Hematopoietic multipotent progenitor cell treated with erythropoietin and hydrocortisone succinate and interleukin-3 and kit ligand, for 8 days (in vitro differentiated cells): ENCODE measurements around the gene CPED1.
A peak's percentile ranks its signal among the peaks of the same experiment; 100 is the strongest.
"Not testable (repeated sequence)": the region's sequence is repeated elsewhere in the genome, so short reads cannot be mapped to it uniquely, and the experiment has no call there.

Source experiments
- DNase-seq: peaks from one replicate; pipeline ENCODE4 v3.0.0-alpha.2; 2015

The CPED1 gene

DNA sequence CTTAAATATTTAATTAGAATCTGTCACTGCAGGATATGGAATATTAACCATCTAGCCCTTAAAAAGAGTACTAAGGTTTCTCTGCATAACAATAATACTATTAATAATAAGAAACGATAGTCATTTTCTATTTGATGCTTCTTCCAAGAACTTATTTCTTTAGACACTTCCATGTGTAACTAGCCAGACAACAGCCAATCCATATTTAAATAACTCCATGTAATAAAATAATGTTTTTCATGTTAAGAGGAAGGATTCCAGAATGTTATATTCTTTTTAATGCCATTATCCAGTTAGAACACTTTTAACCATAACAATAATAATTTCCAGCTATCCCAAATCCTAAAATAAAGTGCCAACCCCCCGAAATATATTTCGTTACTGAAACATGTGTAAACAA, 170.2 kb downstream of the CPED1 start:
- no peak for DNase-seq

DNA sequence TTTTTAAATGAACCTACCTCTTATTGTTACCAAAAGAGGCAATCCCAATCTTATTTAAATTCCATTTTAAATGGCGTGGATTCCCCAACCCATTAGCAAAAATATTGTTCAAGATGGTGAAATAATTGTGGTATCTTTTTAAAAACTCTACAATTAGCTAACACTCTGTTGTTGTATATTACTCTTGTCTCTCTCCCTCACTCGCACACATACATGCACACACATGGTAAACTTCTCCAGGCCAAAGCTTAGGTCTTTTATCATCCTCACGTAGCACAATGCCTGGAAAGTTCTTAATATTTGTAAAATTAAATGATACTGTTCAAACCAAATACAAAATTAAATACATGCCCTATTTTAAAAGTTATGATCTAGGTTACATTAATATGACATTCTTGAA, 171.0 kb downstream of the CPED1 start:
- no peak for DNase-seq

DNA sequence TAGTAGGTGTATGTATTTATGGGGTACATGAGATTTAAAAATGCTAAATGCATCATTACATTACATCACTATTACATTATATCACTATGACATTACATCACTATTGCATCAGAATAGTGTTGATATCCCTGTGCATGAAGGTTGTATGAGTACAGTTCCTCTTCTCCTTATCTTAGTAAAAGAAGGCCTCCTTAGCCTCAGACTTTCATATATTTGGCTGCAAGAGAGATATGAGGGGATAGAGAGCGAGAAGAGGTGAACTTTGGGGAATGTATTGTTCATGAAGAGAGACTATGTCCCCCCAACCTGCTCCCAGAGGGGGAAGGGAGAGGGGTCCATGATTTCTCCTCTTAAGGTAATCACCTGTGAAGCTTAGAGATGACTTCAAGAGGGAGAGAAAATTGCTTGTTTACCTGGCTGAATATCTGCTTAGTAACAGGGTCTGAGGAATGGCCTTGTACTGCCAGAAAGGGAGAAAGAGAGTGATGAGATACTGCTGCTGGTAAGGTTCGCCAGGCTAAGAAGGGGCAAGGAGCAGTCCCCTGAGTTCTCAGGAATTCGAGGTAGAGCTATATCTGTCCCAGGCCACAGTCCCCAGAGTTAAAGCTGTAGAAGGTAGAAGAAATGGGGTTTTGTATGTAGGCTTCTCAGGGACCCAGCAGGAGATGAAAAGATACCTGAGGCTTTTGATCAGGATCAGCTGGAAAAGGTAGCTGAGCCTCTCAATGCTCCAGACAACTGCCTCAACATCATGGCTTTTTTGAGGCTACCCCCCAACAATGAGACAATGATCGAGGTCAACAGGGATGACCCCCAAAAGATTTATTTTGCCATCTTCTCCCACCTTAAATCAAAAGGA, 171.9 kb downstream of the CPED1 start:
- peak; percentile 2 for DNase-seq

DNA sequence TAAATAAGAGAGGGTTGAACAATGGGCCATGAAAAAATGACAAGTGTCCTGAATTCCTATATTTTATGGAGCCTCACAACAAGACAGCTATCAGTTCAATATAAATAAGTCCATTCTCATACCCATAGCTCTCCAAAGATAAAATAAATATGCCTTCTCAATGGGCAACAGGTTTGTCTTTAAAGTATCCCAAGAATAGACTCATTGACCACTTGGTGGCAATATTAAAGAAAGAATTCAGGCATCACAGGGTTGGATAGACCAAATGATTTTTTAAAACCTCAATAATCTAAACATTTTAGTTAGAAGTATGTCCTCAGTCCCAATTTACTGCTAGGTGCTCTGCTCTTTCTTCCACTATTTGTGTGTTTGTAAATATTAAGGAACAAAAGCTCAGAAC, 175.2 kb downstream of the CPED1 start:
- no peak for DNase-seq

DNA sequence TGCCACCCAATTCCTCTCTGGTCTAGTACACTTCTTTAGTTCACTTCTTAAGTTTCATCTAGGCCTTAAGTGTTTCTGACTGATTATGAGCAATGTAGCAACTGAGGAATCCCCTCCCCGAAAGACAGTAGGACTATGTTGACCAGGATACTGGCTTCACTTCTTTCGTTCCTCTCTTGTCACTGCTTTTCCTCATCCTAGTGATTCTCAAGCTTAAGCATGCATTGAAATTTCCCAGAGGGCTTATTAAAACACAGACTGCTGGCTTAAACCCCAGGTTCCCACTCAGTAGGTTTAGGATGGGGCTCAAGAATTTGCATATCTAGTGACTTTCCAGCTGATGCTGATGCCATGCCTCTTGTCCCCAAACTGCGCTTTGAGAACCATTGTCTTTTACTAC, 175.7 kb downstream of the CPED1 start:
- DNase-seq = no peak

DNA sequence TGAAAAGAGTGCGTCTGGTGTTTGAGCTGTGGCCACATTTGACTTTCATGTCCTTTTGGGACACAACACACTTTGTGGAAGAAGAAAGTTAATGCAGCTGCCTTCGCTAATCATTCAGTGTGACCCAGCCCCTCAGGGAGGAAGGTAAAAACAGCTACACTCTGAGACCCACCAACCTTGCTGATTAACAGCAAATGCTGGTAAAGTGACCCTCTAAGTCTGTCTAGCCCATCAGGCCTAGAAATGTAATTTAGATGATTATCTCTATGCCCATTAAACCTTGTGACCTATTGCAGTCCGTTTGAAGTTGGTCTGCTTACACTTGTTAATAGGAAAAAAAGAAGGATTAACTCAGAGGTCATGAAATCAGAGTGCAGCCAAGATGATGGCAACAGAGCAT, 178.4 kb downstream of the CPED1 start:
- DNase-seq = no peak

DNA sequence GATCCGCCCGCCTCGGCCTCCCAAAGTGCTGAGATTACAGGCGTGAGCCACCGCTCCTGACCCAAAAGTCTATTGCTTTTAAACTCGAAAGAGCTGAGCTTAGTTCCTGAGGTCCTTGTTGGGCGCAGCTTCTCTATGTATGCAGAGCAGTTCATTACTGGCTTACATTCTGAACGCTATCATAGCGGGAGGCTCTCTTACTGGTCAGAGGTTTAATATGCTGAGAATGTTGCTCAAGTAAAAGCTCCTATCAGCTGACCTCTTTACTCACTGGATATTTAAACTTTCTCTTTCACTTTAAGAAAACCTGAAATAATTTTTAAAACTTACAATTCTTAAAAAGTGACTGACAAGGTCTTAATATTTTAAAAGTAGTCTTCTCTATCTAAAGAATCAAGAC, 179.5 kb downstream of the CPED1 start:
- DNase-seq = no peak

DNA sequence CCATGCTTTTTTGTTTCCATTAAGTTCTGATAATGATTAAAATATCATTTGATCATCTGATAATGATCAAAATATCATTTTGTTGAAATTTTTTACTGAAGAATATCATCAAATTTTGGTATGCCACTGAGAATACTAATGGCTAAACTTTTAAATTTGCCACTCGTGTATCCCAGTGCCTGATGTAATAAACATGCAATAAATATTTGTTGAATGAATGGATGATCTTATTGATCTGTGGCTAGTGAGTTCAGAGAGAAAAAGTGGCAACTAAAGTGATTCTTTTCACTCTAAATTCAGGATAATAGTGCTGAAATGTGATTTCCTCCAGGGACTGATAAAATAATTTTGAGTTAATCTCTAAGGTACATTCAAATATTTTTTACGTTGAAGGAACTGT, 181.0 kb downstream of the CPED1 start:
- DNase-seq = no peak

DNA sequence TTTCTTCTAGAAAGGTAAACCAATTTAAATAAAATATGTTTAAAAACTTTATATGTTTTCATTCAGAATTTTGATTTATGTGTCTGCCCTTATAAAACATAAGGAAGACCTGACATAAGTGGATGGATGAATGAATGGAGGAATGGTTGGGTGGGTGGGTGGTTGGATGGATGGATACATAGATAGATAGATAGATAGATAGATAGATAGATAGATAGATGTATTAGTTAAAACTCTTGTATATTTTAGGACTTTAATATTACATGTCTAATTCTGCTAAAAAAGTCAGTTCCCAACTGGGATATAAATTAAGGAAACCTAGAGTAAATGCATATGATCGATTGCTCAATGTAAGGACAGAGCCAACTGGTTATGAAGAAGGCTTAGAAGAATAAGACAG, 184.0 kb downstream of the CPED1 start:
- DNase-seq = no peak

DNA sequence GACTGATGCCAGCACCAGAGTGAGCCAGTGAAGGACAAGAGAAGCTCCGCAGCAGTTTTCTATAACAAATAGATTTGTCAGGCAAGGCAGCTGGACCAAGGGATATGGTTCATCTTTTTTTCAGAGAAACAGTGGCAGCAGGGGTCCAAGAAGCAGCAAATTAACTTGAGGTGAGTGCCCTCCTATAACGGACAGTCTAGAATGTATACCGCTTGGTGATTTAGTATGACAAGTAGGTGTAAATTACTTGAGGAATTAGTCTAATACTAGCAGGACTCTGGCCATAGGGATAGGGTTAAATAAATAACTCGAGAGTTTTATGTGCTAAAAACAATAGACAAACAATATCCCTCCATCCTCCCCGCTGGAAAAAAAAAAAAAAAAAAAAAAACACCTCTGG, 187.3 kb downstream of the CPED1 start:
- no peak for DNase-seq

DNA sequence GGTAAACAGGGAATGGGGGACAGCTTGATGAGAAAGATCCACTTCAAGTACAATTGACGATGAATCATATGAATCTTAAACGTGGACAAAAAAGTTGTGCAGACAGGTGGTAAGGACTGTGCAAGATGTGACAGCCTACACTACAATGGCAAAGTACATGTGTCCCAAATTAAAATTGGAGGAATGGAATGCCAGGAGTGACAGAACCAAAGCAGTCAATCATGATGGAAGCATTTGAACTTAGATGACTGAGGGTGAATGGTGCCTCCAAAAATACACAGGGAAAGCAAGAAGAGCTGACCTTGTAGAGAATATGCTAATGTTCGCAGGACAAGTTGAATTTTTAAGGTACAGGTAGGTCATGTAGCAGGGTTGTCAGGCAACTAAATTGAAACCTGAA, 189.9 kb downstream of the CPED1 start:
- DNase-seq = no peak

DNA sequence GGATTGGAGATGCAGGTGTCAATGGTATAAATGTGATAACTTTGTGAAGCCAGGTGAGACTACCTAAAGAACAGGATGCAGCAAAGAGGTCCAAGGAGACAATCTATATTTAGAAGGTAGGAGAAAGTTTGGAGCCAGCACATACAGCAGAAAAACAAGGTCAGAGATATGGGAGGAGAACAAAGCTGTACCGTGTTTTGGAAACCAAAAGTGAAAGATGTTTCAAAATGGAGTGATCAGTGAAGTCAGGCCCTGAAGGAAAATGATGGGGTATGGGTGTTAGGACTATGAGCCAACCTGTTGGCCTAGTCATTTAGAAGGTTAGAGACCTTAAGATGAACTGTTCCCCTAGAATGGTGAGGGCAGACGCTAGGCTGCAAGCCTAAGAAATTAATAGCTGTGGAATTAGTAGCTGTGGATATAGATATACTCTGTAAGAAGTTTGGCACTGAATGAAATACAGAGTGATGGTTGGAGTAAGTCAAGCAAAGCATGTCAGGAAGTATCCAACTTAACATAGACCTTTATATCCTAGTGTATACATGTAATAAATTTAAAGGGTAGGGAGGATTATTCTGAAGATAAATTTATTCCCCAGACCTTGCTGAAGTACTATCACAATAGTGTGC, 190.5 kb downstream of the CPED1 start:
- no peak for DNase-seq

DNA sequence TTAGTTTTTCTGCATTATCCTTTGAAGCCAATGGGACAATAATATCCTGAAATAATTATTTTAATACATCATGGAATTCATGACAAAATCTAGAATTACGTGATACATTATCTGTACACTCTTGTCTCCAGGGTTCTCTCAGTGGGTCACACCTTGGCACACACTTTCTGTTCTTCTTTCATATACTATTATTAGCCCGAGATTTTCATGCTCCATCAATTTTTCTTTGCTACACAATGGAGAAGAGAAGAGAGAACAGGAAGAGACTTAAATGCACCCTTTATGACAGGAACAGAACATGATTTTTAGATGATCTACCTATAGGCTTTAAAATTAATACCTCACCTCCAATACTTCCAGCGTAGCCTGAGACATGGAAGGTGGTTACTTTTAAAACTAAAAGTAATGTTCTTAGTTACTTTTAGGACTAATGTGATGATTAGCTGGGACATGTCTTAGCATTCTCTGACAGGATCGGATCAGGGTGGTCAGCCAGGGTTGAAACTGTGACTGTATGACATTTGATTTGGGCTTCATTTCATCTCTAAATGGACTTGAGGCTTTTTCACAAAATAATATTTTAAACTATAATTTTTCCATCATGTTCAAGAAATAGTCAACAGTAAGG, 192.0 kb downstream of the CPED1 start:
- DNase-seq = no peak

DNA sequence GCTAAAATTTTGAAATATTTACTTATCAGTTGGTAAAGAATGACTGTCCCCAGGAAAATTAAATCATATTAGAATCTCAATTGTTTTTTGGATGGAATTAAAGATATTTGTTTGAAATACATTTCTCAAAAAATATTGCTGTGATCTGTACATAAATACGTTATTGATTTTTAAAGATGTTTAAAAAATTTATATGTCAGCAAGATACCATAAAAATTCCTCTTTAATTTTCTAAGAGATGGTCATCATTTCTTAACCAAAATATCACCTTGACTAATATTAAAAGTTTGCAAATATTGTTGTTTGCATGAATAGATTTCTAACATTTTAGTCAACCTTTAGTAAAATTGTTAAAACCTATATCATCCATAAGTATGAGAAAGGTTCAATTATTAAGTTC, 192.8 kb downstream of the CPED1 start:
- no peak for DNase-seq

DNA sequence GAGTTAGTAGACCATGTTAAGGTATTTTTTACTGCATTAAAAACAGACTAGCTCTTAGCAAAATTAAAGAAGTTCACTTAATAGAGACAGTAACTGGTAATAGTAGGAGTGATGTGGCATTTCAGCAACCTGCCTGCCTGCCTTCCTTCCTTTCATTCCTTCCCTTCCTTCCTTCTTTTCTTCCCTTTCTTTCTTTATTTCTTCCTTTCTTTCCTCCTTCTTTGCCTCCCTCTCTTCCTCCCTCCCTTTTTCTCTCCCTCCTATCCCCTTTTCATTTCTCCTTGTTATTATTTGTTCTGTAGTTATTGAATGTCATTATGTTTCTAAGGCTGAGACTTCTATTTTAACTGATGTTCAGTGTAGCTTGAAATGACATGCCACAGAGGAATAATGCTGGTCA, 193.8 kb downstream of the CPED1 start:
- DNase-seq = no peak

DNA sequence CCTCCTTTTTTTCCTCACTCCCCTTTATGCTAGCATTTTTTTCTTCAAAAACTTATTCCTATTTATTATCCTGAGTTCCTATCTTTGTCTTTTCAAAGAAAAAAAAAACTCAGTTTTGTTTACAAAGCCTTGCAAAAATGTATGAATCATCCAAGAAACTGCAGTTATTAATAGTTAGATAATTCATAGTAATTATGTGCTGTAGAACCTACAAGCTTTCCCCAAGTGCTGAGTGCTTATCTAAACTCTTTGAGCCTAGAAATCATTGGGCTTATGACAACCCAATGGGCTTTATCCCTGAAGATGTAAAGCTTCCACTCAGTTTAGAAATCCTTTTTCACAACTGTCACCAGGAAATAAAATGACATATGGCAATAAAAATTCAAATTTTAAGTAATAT, 194.4 kb downstream of the CPED1 start:
- DNase-seq = no peak

DNA sequence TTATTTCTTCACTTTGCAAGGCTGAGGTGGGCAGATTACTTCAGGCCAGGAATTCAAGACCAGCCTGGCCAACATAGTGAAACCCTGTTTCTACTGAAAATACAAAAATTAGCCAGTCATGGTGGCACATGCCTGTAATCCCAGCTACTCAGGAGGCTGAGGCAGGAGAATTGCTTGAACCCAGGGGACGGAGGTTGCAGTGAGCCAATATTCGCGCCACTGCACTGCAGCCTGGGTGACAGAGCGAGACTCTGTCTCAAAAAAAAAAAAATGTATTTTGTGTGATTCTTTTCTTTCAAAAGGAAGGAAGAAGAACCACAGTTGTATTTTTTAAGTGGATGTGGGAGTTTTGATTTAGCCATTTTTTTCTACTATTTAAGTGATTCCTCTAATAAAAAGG, 195.4 kb downstream of the CPED1 start:
- DNase-seq = not testable (repeated sequence)

DNA sequence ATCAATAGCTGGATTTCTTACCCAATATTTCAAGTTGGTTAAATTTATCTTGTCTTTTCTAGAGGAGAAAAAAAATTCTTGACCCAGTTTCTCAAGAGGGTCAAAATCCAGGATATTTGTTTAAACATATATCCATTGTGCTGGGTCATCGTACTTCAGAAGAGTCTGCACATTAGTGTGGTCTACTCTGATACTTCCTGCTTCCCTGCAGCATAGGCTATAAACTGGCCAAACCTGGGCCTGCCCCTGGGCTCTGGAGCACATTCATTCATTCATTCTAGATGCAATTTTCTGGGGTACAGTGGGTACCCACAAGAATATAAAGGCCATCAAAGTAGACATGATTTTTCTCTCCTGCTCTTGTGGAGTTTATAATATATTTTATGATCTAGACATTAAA, 198.2 kb downstream of the CPED1 start:
- no peak for DNase-seq

DNA sequence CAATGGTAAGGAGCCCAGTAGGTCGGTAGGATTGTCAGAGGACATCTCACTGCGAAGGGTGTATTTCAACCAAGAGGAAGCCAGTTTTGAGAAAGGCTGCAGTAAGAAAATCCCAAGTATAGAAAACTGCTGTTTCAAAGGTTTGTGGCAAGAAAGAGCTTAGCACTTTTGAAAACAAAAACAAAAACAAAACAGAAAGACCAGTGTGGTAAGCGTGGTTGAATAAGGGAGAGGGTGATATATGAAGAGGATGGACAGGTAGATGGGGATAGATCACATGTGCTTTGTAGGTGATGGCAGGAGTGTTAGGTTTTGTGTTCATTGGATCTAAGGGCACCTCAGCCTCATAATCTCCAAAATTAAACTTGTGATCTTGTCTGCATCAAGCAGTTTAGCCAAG, 198.7 kb downstream of the CPED1 start:
- DNase-seq = no peak

DNA sequence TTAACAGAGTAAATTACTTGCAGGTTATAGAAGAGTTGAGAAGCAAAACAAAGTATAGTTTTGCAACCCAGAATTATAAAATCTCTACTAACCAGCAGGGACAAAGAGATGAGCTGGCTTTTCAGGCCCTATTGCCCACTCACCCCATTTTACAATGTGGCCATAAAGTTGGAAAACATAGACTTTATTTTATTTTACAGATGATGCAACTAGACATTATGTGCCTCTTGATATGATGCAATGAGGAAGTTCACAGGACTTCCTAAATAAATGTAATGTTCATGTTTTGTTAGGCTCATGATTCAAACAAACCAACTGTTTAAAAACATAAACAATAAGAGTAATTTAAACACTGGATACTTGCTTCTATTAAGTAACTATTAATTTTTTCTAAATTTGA, 199.2 kb downstream of the CPED1 start:
- DNase-seq = no peak

DNA sequence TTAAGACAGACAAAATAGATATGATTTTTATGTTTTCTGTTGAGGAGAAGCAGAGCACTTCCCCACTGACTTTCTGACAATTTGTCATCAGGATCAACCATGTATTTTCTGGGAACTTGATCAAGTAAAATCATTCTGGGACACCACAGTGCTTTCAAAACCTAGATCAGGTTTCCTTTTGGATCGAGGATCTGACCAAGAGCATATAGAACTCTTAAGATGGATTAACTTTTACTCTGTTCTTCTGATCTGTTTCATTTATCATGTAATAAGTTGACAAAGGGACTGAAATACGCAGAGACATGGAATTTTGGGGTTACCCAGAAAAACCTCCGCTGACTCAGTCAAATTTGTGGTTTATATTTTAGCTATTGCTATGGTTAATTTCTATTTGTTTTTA, 204.3 kb downstream of the CPED1 start:
- no peak for DNase-seq

DNA sequence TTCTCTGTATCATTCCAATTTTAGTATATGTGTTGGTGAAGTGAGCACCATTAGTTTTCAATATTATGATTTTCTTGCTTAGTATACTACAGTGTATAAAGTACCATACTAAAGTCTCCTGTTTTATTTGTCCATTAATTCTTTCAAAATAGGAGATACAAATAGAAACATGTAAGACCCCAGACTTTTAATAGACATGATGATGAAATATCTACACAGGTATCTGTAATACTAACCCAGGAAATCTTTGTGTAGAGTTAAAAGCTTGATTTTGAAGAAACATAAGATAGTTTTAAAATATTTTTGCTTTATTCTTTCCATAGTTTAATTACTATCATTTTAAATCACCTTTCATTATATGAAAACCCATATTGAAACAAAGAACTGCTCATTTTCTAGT, 206.5 kb downstream of the CPED1 start:
- DNase-seq = no peak

DNA sequence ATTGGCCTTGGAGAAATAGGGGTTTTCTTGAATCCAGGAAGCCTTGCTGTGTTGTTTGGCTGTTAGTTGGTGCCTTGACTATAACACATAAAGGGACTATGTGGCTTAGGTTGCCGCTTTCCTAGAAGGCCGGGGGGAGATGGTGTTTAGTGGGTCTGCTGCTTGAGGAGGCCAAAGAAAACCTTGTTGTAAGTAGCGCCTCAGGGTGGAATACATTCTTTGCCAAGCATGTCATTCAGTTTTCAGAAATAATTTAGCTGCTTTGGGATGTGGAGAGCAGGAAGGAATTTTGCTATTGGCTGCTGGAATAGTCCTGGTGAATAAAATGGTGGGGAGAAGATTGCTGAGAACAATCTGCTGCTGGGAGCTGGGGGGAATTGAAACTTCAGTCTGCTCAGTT, 207.4 kb downstream of the CPED1 start:
- no peak for DNase-seq

DNA sequence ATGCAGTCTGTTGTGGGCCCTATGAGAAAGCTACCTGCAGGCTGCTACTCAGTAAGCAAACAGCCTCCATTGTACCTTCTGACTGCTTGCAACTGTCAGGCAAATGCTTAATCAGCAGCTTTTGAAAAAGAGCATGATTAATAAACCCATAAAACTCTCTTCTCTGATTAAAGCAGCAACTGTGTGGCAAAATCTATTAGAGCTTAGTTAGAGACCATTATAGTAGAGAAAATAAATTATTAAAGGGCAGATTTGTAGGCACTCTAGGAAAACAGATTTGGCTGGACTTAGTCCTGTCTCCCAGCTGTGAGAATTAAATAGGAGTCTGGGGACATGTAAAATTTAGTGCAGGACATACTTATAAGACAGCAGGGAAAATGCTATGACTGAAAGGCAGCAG, 207.8 kb downstream of the CPED1 start:
- no peak for DNase-seq
